GM12878 (cell line): ENCODE results near the gene INHBC. TPM values are rescaled to one million over a fixed set of nuclear protein-coding genes. Genes with fewer than 3 reads are reported as not detected.

Source experiments
- ATAC-seq: fragments of 200-7000 bp; cut with Tn5 transposase; 3 replicates; pipeline ENCODE4 v1.9.1; 2020; ENCODE audit warnings: mild to moderate bottlenecking, moderate library complexity
- BruUV-seq: library from RNA; stranded (reverse); fragments of 400-500 nt; replicated peaks from 2 replicates; lab custom pipeline; 2021; lab: Mats Ljungman, UMichigan
- CTCF ChIA-PET: fragments of 300-600 bp; sonication (Branson Sonifier 250); formaldehyde crosslinking; extraction: SDS; loops from one replicate; lab custom pipeline; 2021; ENCODE audit warnings: inconsistent platforms; lab: Yijun Ruan, JAX
- POLR2A ChIA-PET: fragments of 350-600 bp; formaldehyde crosslinking; extraction: SDS; loops from one replicate; lab custom pipeline; 2021; ENCODE audit warnings: inconsistent platforms; lab: Charles Lee
- RAD21 ChIA-PET: fragments of 300-600 bp; sonication (Branson Sonifier 250); formaldehyde crosslinking; loops from one replicate; lab custom pipeline; 2023; ENCODE audit warnings: antibody characterized with exemption; ENCODE audit not compliant: unreplicated experiment; lab: Charles Lee
- SMC1A ChIA-PET: fragments of 300-600 bp; sonication (Branson Sonifier 250); formaldehyde crosslinking; loops from one replicate; lab custom pipeline; 2023; ENCODE audit not compliant: unreplicated experiment, uncharacterized antibody; lab: Charles Lee
- DNase-seq: peaks from one replicate; pipeline ENCODE4 v3.0.0-alpha.2; 2011; ENCODE audit warnings: low read depth, low spot score
- FAIRE-seq: peaks from 3 replicates; lab custom pipeline; 2011; peaks lifted over from hg19 to GRCh38; lab: Jason Lieb, UNC
- H2AFZ ChIP-seq: 2 replicates; pipeline ENCODE4 v1.6.0; 2011; ENCODE audit warnings: low read depth, low read length, control low read depth; ENCODE audit not compliant: control insufficient read depth
- H3K27ac ChIP-seq: 2 replicates; pipeline ENCODE4 v1.5.1; 2011; ENCODE audit warnings: control low read depth; ENCODE audit not compliant: control insufficient read depth, insufficient read depth
- H3K27me3 ChIP-seq, 2 experiments: replicated peaks in 1 of 2; 2 replicates each; pipeline versions ENCODE4 v1.6.0 to v1.6.1; 2011; ENCODE audit warnings: low read length in 1 of 2; ENCODE audit not compliant: control insufficient read depth in 2 of 2, insufficient read depth in 2 of 2
- H3K36me3 ChIP-seq, 2 experiments: 2 replicates each; pipeline ENCODE4 v1.5.1; 2011; ENCODE audit warnings: low read length in 1 of 2; ENCODE audit not compliant: control insufficient read depth in 2 of 2, insufficient read depth in 2 of 2
- H3K4me1 ChIP-seq: 2 replicates; pipeline ENCODE4 v1.6.1; 2011; ENCODE audit warnings: mild to moderate bottlenecking, low read length, moderate library complexity, mixed read lengths; ENCODE audit not compliant: control insufficient read depth, insufficient read depth
- H3K4me2 ChIP-seq: 2 replicates; pipeline ENCODE4 v1.6.0; 2011; ENCODE audit warnings: control low read depth; ENCODE audit not compliant: control insufficient read depth, insufficient read depth
- H3K4me3 ChIP-seq: fragments of 200-600 bp; sonication (generic); 2 replicates; pipeline ENCODE4 v1.5.1; 2016
- H3K79me2 ChIP-seq: 2 replicates; pipeline ENCODE4 v1.6.0; 2011; ENCODE audit warnings: low read length; ENCODE audit not compliant: control insufficient read depth, insufficient read depth
- H3K9ac ChIP-seq: 2 replicates; pipeline ENCODE4 v1.8.0; 2011; ENCODE audit warnings: low read length, control low read depth, mixed read lengths; ENCODE audit not compliant: control insufficient read depth, insufficient read depth
- H3K9me3 ChIP-seq: replicated peaks from 3 replicates; pipeline ENCODE4 v1.5.1; 2011; ENCODE audit warnings: mild to moderate bottlenecking, low read length; ENCODE audit not compliant: control insufficient read depth, insufficient read depth
- H4K20me1 ChIP-seq: 2 replicates; pipeline ENCODE4 v1.6.0; 2011; ENCODE audit not compliant: control insufficient read depth, insufficient read depth
- BACH1 ChIP-seq: fragments of 450-650 bp; IDR thresholded peaks from 2 replicates; pipeline ENCODE4 v1.6.1; 2017; ENCODE audit warnings: mild to moderate bottlenecking, borderline replicate concordance
- BMI1 ChIP-seq: fragments of 450-650 bp; IDR thresholded peaks from 2 replicates; pipeline ENCODE4 v1.6.1; 2016; ENCODE audit warnings: mild to moderate bottlenecking, moderate library complexity, borderline replicate concordance
- FOXK2 ChIP-seq: fragments of 450-650 bp; IDR thresholded peaks from 2 replicates; pipeline ENCODE4 v1.6.1; 2017; ENCODE audit warnings: mild to moderate bottlenecking, moderate library complexity
- FOXM1 ChIP-seq: IDR thresholded peaks from 2 replicates; pipeline ENCODE4 v1.6.1; 2012; ENCODE audit warnings: low read depth, mild to moderate bottlenecking, inconsistent platforms, low read length, moderate library complexity
- HCFC1 ChIP-seq: fragments of 150-350 bp; IDR thresholded peaks from 2 replicates; pipeline ENCODE4 v1.6.1; 2014; ENCODE audit warnings: low read length
- JUNB ChIP-seq: IDR thresholded peaks from 2 replicates; pipeline ENCODE4 v1.6.1; 2016; ENCODE audit warnings: antibody characterized with exemption, mild to moderate bottlenecking
- LARP7 ChIP-seq: fragments of 450-650 bp; IDR thresholded peaks from 2 replicates; pipeline ENCODE4 v1.6.1; 2017; ENCODE audit warnings: mild to moderate bottlenecking
- MLLT1 ChIP-seq: fragments of 450-650 bp; IDR thresholded peaks from 2 replicates; pipeline ENCODE4 v1.6.1; 2016; ENCODE audit warnings: mild to moderate bottlenecking
- MXI1 ChIP-seq: fragments of 150-350 bp; IDR thresholded peaks from 2 replicates; pipeline ENCODE4 v1.6.1; 2011; ENCODE audit warnings: low read depth, mild to moderate bottlenecking, inconsistent platforms, low read length, improper control_type of control experiment
- NR2C2 ChIP-seq: IDR thresholded peaks from 2 replicates; pipeline ENCODE4 v1.6.1; 2011; ENCODE audit warnings: borderline replicate concordance, low read depth; ENCODE audit not compliant: control insufficient read depth, insufficient read length
- RELB ChIP-seq: fragments of 450-650 bp; IDR thresholded peaks from 2 replicates; pipeline ENCODE4 v1.6.1; 2017; ENCODE audit warnings: low read depth, mild to moderate bottlenecking, moderate library complexity
- SIX5 ChIP-seq: IDR thresholded peaks from 2 replicates; pipeline ENCODE4 v1.6.1; 2011; ENCODE audit warnings: mild to moderate bottlenecking, low read depth, low read length, moderate library complexity; ENCODE audit not compliant: severe bottlenecking
- TCF3 ChIP-seq: IDR thresholded peaks from 2 replicates; pipeline ENCODE4 v1.6.1; 2012; ENCODE audit warnings: low read depth, mild to moderate bottlenecking, low read length, borderline replicate concordance; ENCODE audit not compliant: insufficient read depth
- ZNF207 ChIP-seq: fragments of 450-650 bp; IDR thresholded peaks from 2 replicates; pipeline ENCODE4 v1.6.1; 2014; ENCODE audit warnings: antibody characterized with exemption, mild to moderate bottlenecking, borderline replicate concordance
- ZZZ3 ChIP-seq: IDR thresholded peaks from 2 replicates; pipeline ENCODE4 v1.6.1; 2011; ENCODE audit warnings: low read depth; ENCODE audit not compliant: control insufficient read depth, insufficient read length
- WGBS: methylation state at CpG from one replicate; pipeline ENCODE4 v1.1.6; 2016; ENCODE audit warnings: low lambda C conversion rate; ENCODE audit not compliant: insufficient replicate concordance, insufficient coverage; ENCODE audit errors: missing lambda C conversion rate; 5-methylcytosine and 5-hydroxymethylcytosine counted together
- in situ Hi-C: fragments of 300-500 bp; cut with MboI; formaldehyde crosslinking; loops from 9 replicates; pipeline ENCODE4 v1.14.3; 2018; ENCODE audit warnings: mixed read lengths
- intact Hi-C: fragments of 100-400 bp; cut with micrococcal nuclease; formaldehyde crosslinking; loops from one replicate; pipeline ENCODE4 v1.14.2; 2022; ENCODE audit not compliant: unreplicated experiment
- polyA plus RNA-seq, 11 experiments: library from polyadenylated mRNA; depleted of rRNA in 4 of 11; unstranded in 6 of 11; stranded (reverse) in 5 of 11; fragments of >200 nt; fragmentation: Nextera tagmentation in 4 of 11; fragmentation: Illumina TruSeq in 1 of 11; extraction: Ambion mirVana in 4 of 11; extraction: Trizol in 1 of 11; gene quantifications; 1 replicate in 1 of 11; 2 replicates in 10 of 11; pipeline versions ENCODE4 v1.2.1 to v1.2.3, GENCODE V29; 2011 to 2016; ENCODE audit warnings: inconsistent platforms in 2 of 11, missing spikeins in 2 of 11, low read depth in 1 of 11
- total RNA-seq, 4 experiments: library from RNA; depleted of rRNA in 3 of 4; stranded (reverse); fragments of >200 nt in 3 of 4; fragmentation: Illumina TruSeq in 1 of 4; extraction: Trizol in 1 of 4; gene quantifications; 2 replicates each; pipeline versions ENCODE4 v1.2.1 to v1.2.3, GENCODE V29; 2013 to 2021

Gene INHBC
- total and polyA plus RNA-seq, 10 of the 15 experiments (the other 5 are each of a cell fraction or from before 2014, with no cell fraction given) = 0.04 to 0.22 (median 0.13) TPM; not detected in 5

DNA sequence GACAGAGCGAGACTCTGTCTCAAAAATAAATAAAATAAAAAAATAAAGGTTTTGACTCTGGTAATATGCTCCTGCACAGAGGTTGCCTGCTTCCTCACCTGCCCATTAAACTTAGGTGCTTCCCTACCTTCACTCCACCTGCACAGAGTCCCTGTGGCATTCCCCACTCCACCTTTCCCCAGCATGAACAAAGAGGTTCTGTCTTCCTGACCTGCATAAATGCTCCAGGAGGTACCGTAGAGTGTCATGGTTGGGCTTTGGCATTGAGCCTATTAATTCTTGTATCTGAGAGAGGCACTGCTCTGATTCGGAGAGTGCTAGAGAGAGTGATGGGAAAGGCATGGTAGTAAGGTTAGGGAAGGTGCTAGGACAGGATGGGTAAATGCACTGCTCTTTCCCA lies 38.8 kb downstream of the INHBC start:
- DNase-seq = no peak
- Histone ChIP-seq H2AFZ (no peak overlapping the region), H3K9ac (no peak overlapping the region), H3K36me3 (peaks cover 1 to 30% of the 10 kb centered on the region in 2 experiments), H3K4me2 (no peak overlapping the region), H3K9me3 (no peaks in the 10 kb centered on the region), H3K27me3 (no peaks in the 10 kb centered on the region), H3K79me2 (peaks cover 38% of the 10 kb centered on the region), H4K20me1 (no peaks in the 10 kb centered on the region), H3K27ac (no peak overlapping the region), H3K4me3 (no peak overlapping the region), H3K4me1 (peaks cover 10% of the 10 kb centered on the region)
- CTCF ChIA-PET = interaction anchor here (1.0 to 8.1 kb wide), 2 partner anchors 12 to 21 kb away, joined by 3 to 114 read pairs; partner anchors contain the start of gene GLI1
- TF ChIP-seq FOXK2 = no peak
- SMC1A ChIA-PET = no interaction called here
- POLR2A ChIA-PET = interaction anchor here (1.3 kb wide), 1 partner anchor 18 kb away, joined by 3 read pairs; the partner anchor contains the start of gene INHBE
- WGBS = 100% methylated on average over 3 of the region's 3 CpGs
- ATAC-seq = no peak
- RAD21 ChIA-PET = no interaction called here
- intact Hi-C loops (loop anchor here (10.0 kb wide), 1 partner anchor 281 kb away; the partner anchor contains the start of genes CDK4 and MARCHF9), in situ Hi-C loops (no loop called here)
- no TSS peak for BruUV-seq
- FAIRE-seq = no peak

GRCh38 chr12:57473886-57474285 lies 39.3 kb downstream of the INHBC start:
- Histone ChIP-seq H3K27me3 (no peaks in the 10 kb centered on the region), H3K9me3 (no peaks in the 10 kb centered on the region), H2AFZ (no peak overlapping the region), H3K4me2 (no peak overlapping the region), H3K79me2 (peaks cover 43% of the 10 kb centered on the region), H3K27ac (no peak overlapping the region), H4K20me1 (no peaks in the 10 kb centered on the region), H3K4me1 (peaks cover 15% of the 10 kb centered on the region), H3K4me3 (no peak overlapping the region), H3K36me3 (peaks cover 1 to 30% of the 10 kb centered on the region in 2 experiments), H3K9ac (no peak overlapping the region)
- FAIRE-seq (no peak), ATAC-seq (no peak), DNase-seq (no peak)
- ChIA-PET SMC1A (no interaction called here), CTCF (interaction anchor here (0.8 to 8.1 kb wide), 4 partner anchors 8 to 163 kb away, joined by 3 to 114 read pairs (median 3); partner anchors contain the start of gene GLI1), RAD21 (no interaction called here), POLR2A (interaction anchor here (1.0 to 1.3 kb wide), 2 partner anchors 15 to 19 kb away, joined by 3 read pairs; partner anchors contain the start of gene INHBE)
- no TSS peak for BruUV-seq
- intact Hi-C loops (loop anchor here (10.0 kb wide), 1 partner anchor 281 kb away; the partner anchor contains the start of genes CDK4 and MARCHF9), in situ Hi-C loops (no loop called here)
- WGBS = 97% methylated on average over 5 of the region's 5 CpGs
- TF ChIP-seq TCF3 (no peak), LARP7 (no peak), HCFC1 (no peak), FOXM1 (no peak), MXI1 (no peak), ZZZ3 (no peak), MLLT1 (no peak), ZNF207 (no peak), JUNB (no peak), SIX5 (no peak), RELB (no peak), BMI1 (no peak), BACH1 (no peak), NR2C2 (no peak)
